ENCODE measurements around the gene NHSL2.
"Not testable (repeated sequence)": the region's sequence is repeated elsewhere in the genome, so short reads cannot be mapped to it uniquely, and the experiment has no call there.

The NHSL2 gene

GRCh38 chrX:72046447-72046846, 135.8 kb downstream of the NHSL2 start:
- Histone ChIP-seq H3K36me3 (ENCODE audit: insufficient read depth, low read length) (no peaks in the 10 kb centered on the region), H3K9ac (ENCODE audit: low read length) (no peak overlapping the region), H3K27me3 (ENCODE audit: control insufficient read depth in 1 of 2, insufficient read depth in 2 of 2, low read length in 2 of 2) (peaks cover 0 to 5% of the 10 kb centered on the region in 2 donors), H3K9me3 (ENCODE audit: low read length) (no peaks in the 10 kb centered on the region), H3K4me1 (ENCODE audit: insufficient read depth, low read length) (peaks cover 31% of the 10 kb centered on the region), H3K27ac (ENCODE audit: low read depth, low read length) (no peak overlapping the region), H3K4me3 (ENCODE audit: low read depth in 1 of 2, low read length in 2 of 2) (no peak overlapping the region)

- no peaks in the 10 kb centered on the region for H3K9me3 ChIP-seq (ENCODE audit: low read length)
- no peak overlapping the region for H3K9ac ChIP-seq (ENCODE audit: low read length)
- H3K27me3 ChIP-seq (ENCODE audit: control insufficient read depth in 1 of 2, insufficient read depth in 2 of 2, low read length in 2 of 2): no peaks in the 10 kb centered on the region
- no peak overlapping the region for H3K27ac ChIP-seq (ENCODE audit: low read depth, low read length)
- no peaks in the 10 kb centered on the region for H3K36me3 ChIP-seq (ENCODE audit: insufficient read depth, low read length)
- H3K4me1 ChIP-seq (ENCODE audit: insufficient read depth, low read length): peaks cover 16% of the 10 kb centered on the region
- H3K4me3 ChIP-seq (ENCODE audit: low read depth in 1 of 2, low read length in 2 of 2): no peak overlapping the region
These were observed 138.1 kb downstream of the NHSL2 start for GRCh38 chrX:72048510-72049455.

GRCh38 chrX:72050011-72050410, 139.4 kb downstream of the NHSL2 start:
- no peak overlapping the region for H3K9ac ChIP-seq (ENCODE audit: low read length)

GRCh38 chrX:72051589-72051988, 140.9 kb downstream of the NHSL2 start:
- Histone ChIP-seq H3K27ac (ENCODE audit: low read depth, low read length) (no peak overlapping the region), H3K4me3 (ENCODE audit: low read depth in 1 of 2, low read length in 2 of 2) (no peak overlapping the region), H3K9me3 (ENCODE audit: low read length) (no peaks in the 10 kb centered on the region), H3K27me3 (ENCODE audit: control insufficient read depth in 1 of 2, insufficient read depth in 2 of 2, low read length in 2 of 2) (no peaks in the 10 kb centered on the region), H3K36me3 (ENCODE audit: insufficient read depth, low read length) (no peaks in the 10 kb centered on the region), H3K9ac (ENCODE audit: low read length) (no peak overlapping the region), H3K4me1 (ENCODE audit: insufficient read depth, low read length) (peaks cover 8% of the 10 kb centered on the region)

More at GRCh38 chrX:72050011-72050410, 139.4 kb downstream of the NHSL2 start:
- H3K27me3 ChIP-seq (ENCODE audit: control insufficient read depth in 1 of 2, insufficient read depth in 2 of 2, low read length in 2 of 2): no peaks in the 10 kb centered on the region
- H3K9me3 ChIP-seq (ENCODE audit: low read length): no peaks in the 10 kb centered on the region
- no peak overlapping the region for H3K27ac ChIP-seq (ENCODE audit: low read depth, low read length)
- no peak overlapping the region for H3K4me3 ChIP-seq (ENCODE audit: low read depth in 1 of 2, low read length in 2 of 2)
- no peaks in the 10 kb centered on the region for H3K36me3 ChIP-seq (ENCODE audit: insufficient read depth, low read length)
- H3K4me1 ChIP-seq (ENCODE audit: insufficient read depth, low read length): peaks cover 16% of the 10 kb centered on the region

- Histone ChIP-seq H3K9ac (ENCODE audit: low read length) (no peak overlapping the region), H3K36me3 (ENCODE audit: insufficient read depth, low read length) (no peaks in the 10 kb centered on the region), H3K4me1 (ENCODE audit: insufficient read depth, low read length) (peaks cover under 1% of the 10 kb centered on the region), H3K9me3 (ENCODE audit: low read length) (no peaks in the 10 kb centered on the region), H3K4me3 (ENCODE audit: low read depth in 1 of 2, low read length in 2 of 2) (no peak overlapping the region), H3K27me3 (ENCODE audit: control insufficient read depth in 1 of 2, insufficient read depth in 2 of 2, low read length in 2 of 2) (no peaks in the 10 kb centered on the region), H3K27ac (ENCODE audit: low read depth, low read length) (no peak overlapping the region)
These were observed 141.9 kb downstream of the NHSL2 start for GRCh38 chrX:72052415-72053090.

- Histone ChIP-seq H3K9ac (ENCODE audit: low read length) (no peak overlapping the region), H3K4me3 (ENCODE audit: low read depth in 1 of 2, low read length in 2 of 2) (no peak overlapping the region), H3K4me1 (ENCODE audit: insufficient read depth, low read length) (no peaks in the 10 kb centered on the region), H3K27me3 (ENCODE audit: control insufficient read depth in 1 of 2, insufficient read depth in 2 of 2, low read length in 2 of 2) (no peaks in the 10 kb centered on the region), H3K36me3 (ENCODE audit: insufficient read depth, low read length) (no peaks in the 10 kb centered on the region), H3K27ac (ENCODE audit: low read depth, low read length) (no peak overlapping the region), H3K9me3 (ENCODE audit: low read length) (no peaks in the 10 kb centered on the region)
These were observed 142.9 kb downstream of the NHSL2 start for GRCh38 chrX:72053508-72053907.

- no peak overlapping the region for H3K4me3 ChIP-seq (ENCODE audit: low read depth in 1 of 2, low read length in 2 of 2)
- no peak overlapping the region for H3K9ac ChIP-seq (ENCODE audit: low read length)
- no peaks in the 10 kb centered on the region for H3K36me3 ChIP-seq (ENCODE audit: insufficient read depth, low read length)
- H3K27me3 ChIP-seq (ENCODE audit: control insufficient read depth in 1 of 2, insufficient read depth in 2 of 2, low read length in 2 of 2): no peaks in the 10 kb centered on the region
- H3K4me1 ChIP-seq (ENCODE audit: insufficient read depth, low read length): peaks cover 6% of the 10 kb centered on the region
- no peaks in the 10 kb centered on the region for H3K9me3 ChIP-seq (ENCODE audit: low read length)
- no peak overlapping the region for H3K27ac ChIP-seq (ENCODE audit: low read depth, low read length)
These were observed 144.3 kb downstream of the NHSL2 start for GRCh38 chrX:72054779-72055489.

- no peak overlapping the region for H3K27ac ChIP-seq (ENCODE audit: low read depth, low read length)
- no peaks in the 10 kb centered on the region for H3K9me3 ChIP-seq (ENCODE audit: low read length)
- H3K4me1 ChIP-seq (ENCODE audit: insufficient read depth, low read length): peaks cover 28% of the 10 kb centered on the region
- H3K27me3 ChIP-seq (ENCODE audit: control insufficient read depth in 1 of 2, insufficient read depth in 2 of 2, low read length in 2 of 2): no peaks in the 10 kb centered on the region
- H3K36me3 ChIP-seq (ENCODE audit: insufficient read depth, low read length): no peaks in the 10 kb centered on the region
- H3K4me3 ChIP-seq (ENCODE audit: low read depth in 1 of 2, low read length in 2 of 2): no peak overlapping the region
- no peak overlapping the region for H3K9ac ChIP-seq (ENCODE audit: low read length)
These were observed 146.7 kb downstream of the NHSL2 start for GRCh38 chrX:72057331-72057730.

GRCh38 chrX:72057849-72058248, 147.2 kb downstream of the NHSL2 start:
- H3K4me1 ChIP-seq (ENCODE audit: insufficient read depth, low read length): peaks cover 33% of the 10 kb centered on the region
- H3K4me3 ChIP-seq (ENCODE audit: low read depth in 1 of 2, low read length in 2 of 2): no peak overlapping the region
- no peaks in the 10 kb centered on the region for H3K27me3 ChIP-seq (ENCODE audit: control insufficient read depth in 1 of 2, insufficient read depth in 2 of 2, low read length in 2 of 2)
- H3K9me3 ChIP-seq (ENCODE audit: low read length): no peaks in the 10 kb centered on the region
- H3K9ac ChIP-seq (ENCODE audit: low read length): no peak overlapping the region
- no peaks in the 10 kb centered on the region for H3K36me3 ChIP-seq (ENCODE audit: insufficient read depth, low read length)
- H3K27ac ChIP-seq (ENCODE audit: low read depth, low read length): no peak overlapping the region

- H3K4me1 ChIP-seq (ENCODE audit: insufficient read depth, low read length): peaks cover 33% of the 10 kb centered on the region
- H3K27ac ChIP-seq (ENCODE audit: low read depth, low read length); H3K9me3 ChIP-seq (ENCODE audit: low read length); H3K27me3 ChIP-seq (ENCODE audit: control insufficient read depth in 1 of 2, insufficient read depth in 2 of 2, low read length in 2 of 2); H3K9ac ChIP-seq (ENCODE audit: low read length); H3K36me3 ChIP-seq (ENCODE audit: insufficient read depth, low read length); H3K4me3 ChIP-seq (ENCODE audit: low read depth in 1 of 2, low read length in 2 of 2): not testable (repeated sequence)
These were observed 147.7 kb downstream of the NHSL2 start for GRCh38 chrX:72058346-72058745.

GRCh38 chrX:72060196-72060920, 149.7 kb downstream of the NHSL2 start:
- Histone ChIP-seq H3K9ac (ENCODE audit: low read length) (no peak overlapping the region), H3K9me3 (ENCODE audit: low read length) (no peaks in the 10 kb centered on the region), H3K4me1 (ENCODE audit: insufficient read depth, low read length) (peaks cover 33% of the 10 kb centered on the region), H3K36me3 (ENCODE audit: insufficient read depth, low read length) (no peaks in the 10 kb centered on the region), H3K27me3 (ENCODE audit: control insufficient read depth in 1 of 2, insufficient read depth in 2 of 2, low read length in 2 of 2) (peaks cover 0 to 2% of the 10 kb centered on the region in 2 donors), H3K4me3 (ENCODE audit: low read depth in 1 of 2, low read length in 2 of 2) (no peak overlapping the region), H3K27ac (ENCODE audit: low read depth, low read length) (no peak overlapping the region)
